Activated B cell treated with CpG ODN at 0.5 μM for 24 hours (primary cell): Measurements from ENCODE around the gene WDR7. TPM values are rescaled to one million over a fixed set of nuclear protein-coding genes. Genes with fewer than 3 reads are reported as not detected.

ENCODE experiments used
- ATAC-seq: fragments of 200-7000 bp; cut with Tn5 transposase; one replicate; pipeline ENCODE4 v1.10.0; 2021; ENCODE audit warnings: low read depth, mild to moderate bottlenecking, moderate library complexity
- CTCF ChIA-PET: fragments of 350-600 bp; sonication (Branson Sonifier 250); formaldehyde crosslinking; loops from one replicate; lab custom pipeline; 2021; ENCODE audit warnings: antibody characterized with exemption; lab: Charles Lee
- POLR2A ChIA-PET: fragments of 350-600 bp; sonication (Branson Sonifier 250); formaldehyde crosslinking; loops from one replicate; lab custom pipeline; 2021; ENCODE audit warnings: antibody characterized with exemption; lab: Charles Lee
- DNase-seq: peaks from one replicate; pipeline ENCODE4 v3.0.0; 2022
- H3K27ac Mint-ChIP-seq: one replicate; pipeline ENCODE4 v1.8.0; 2020; ENCODE audit warnings: mixed read lengths
- H3K27me3 Mint-ChIP-seq: one replicate; pipeline ENCODE4 v1.8.0; 2021; ENCODE audit warnings: mixed read lengths
- H3K36me3 Mint-ChIP-seq: one replicate; pipeline ENCODE4 v1.8.0; 2021; ENCODE audit warnings: low read depth, mixed read lengths
- H3K4me1 Mint-ChIP-seq: one replicate; pipeline ENCODE4 v1.8.0; 2021; ENCODE audit warnings: mixed read lengths
- H3K4me3 Mint-ChIP-seq: one replicate; pipeline ENCODE4 v1.8.0; 2020; ENCODE audit warnings: mild to moderate bottlenecking, mixed read lengths
- H3K9me3 Mint-ChIP-seq: one replicate; pipeline ENCODE4 v1.8.0; 2020; ENCODE audit warnings: mixed read lengths
- CTCF ChIP-seq: fragments of 200-600 bp; IDR thresholded peaks from one replicate; pipeline ENCODE4 v1.8.0; 2022; ENCODE audit warnings: antibody characterized with exemption, mild to moderate bottlenecking
- intact Hi-C: fragments of 100-400 bp; cut with micrococcal nuclease; formaldehyde crosslinking; loops from one replicate; pipeline ENCODE4 v1.15.1; 2024
- total RNA-seq: library from RNA; stranded (reverse); gene quantifications from 2 replicates; pipeline ENCODE4 v1.2.3, GENCODE V29; 2022

WDR7 gene
- total RNA-seq, 1 donor from 2014 or later = 33.4 TPM

GRCh38 chr18:56987236-56987635, 336.1 kb downstream of the WDR7 start:
- Mint-ChIP-seq H3K27me3 (no peaks in the 10 kb centered on the region), H3K4me3 (no peak overlapping the region), H3K36me3 (peaks cover 6% of the 10 kb centered on the region), H3K27ac (no peak overlapping the region), H3K4me1 (peaks cover 3% of the 10 kb centered on the region), H3K9me3 (peaks cover 3% of the 10 kb centered on the region)
- ATAC-seq (no peak), DNase-seq (no peak)
- intact Hi-C loops = no loop called here
- CTCF ChIA-PET = no interaction called here
- POLR2A ChIA-PET = no interaction called here
- no peak for TF ChIP-seq CTCF

GRCh38 chr18:56988022-56988421, 336.9 kb downstream of the WDR7 start:
- DNase-seq (no peak), ATAC-seq (no peak)
- TF ChIP-seq CTCF = no peak
- intact Hi-C loops = no loop called here
- Mint-ChIP-seq H3K27me3 (no peaks in the 10 kb centered on the region), H3K27ac (no peak overlapping the region), H3K9me3 (peaks cover 3% of the 10 kb centered on the region), H3K36me3 (peaks cover 6% of the 10 kb centered on the region), H3K4me3 (no peak overlapping the region), H3K4me1 (no peaks in the 10 kb centered on the region)
- CTCF ChIA-PET = no interaction called here
- POLR2A ChIA-PET = no interaction called here

GRCh38 chr18:56990678-56991077, 339.5 kb downstream of the WDR7 start:
- Mint-ChIP-seq H3K4me3 (no peak overlapping the region), H3K9me3 (peaks cover 3% of the 10 kb centered on the region), H3K27me3 (no peaks in the 10 kb centered on the region), H3K27ac (no peak overlapping the region), H3K36me3 (peaks cover 6% of the 10 kb centered on the region), H3K4me1 (no peaks in the 10 kb centered on the region)
- intact Hi-C loops = no loop called here
- no peak for TF ChIP-seq CTCF
- ATAC-seq = no peak
- DNase-seq = no peak
- ChIA-PET POLR2A (interaction anchor here (0.6 kb wide), 1 partner anchor 1144 kb away, joined by 3 read pairs; no protein-coding TSS in a partner anchor), CTCF (no interaction called here)

DNA sequence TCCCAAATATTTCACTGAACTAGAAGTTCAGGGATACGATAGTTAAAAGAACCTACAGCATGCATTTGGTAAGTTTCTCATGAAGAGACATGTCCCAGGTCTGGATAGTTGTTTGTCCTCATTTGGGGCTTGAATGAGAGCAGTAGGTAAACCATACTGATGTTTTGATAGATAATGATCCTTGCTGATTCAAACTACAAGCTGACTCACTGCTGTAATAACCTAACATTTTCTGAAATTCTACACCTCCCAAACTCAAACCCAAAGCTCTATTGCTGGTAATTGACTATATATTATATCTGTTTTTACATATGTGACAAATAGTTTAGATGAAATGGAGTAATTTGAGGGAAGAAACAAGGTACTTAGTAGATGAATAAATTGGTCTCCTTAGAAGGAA, 341.6 kb downstream of the WDR7 start:
- Mint-ChIP-seq H3K4me1 (no peaks in the 10 kb centered on the region), H3K9me3 (peaks cover 3% of the 10 kb centered on the region), H3K27me3 (no peaks in the 10 kb centered on the region), H3K36me3 (peaks cover 7% of the 10 kb centered on the region), H3K4me3 (no peak overlapping the region), H3K27ac (no peak overlapping the region)
- ATAC-seq = no peak
- no peak for DNase-seq
- intact Hi-C loops = no loop called here
- POLR2A ChIA-PET = no interaction called here
- CTCF ChIA-PET = no interaction called here
- no peak for TF ChIP-seq CTCF

- no peak for DNase-seq
- CTCF ChIA-PET = no interaction called here
- Mint-ChIP-seq H3K36me3 (peaks cover 5% of the 10 kb centered on the region), H3K27ac (no peak overlapping the region), H3K9me3 (peaks cover 2% of the 10 kb centered on the region), H3K4me1 (no peaks in the 10 kb centered on the region), H3K4me3 (no peak overlapping the region), H3K27me3 (no peaks in the 10 kb centered on the region)
- no peak for TF ChIP-seq CTCF
- ATAC-seq = no peak
- POLR2A ChIA-PET = interaction anchor here (0.7 kb wide), 1 partner anchor 8 kb away, joined by 3 read pairs; no protein-coding TSS in a partner anchor
- intact Hi-C loops = no loop called here
Measured at GRCh38 chr18:56995579-56996188, 344.5 kb downstream of the WDR7 start.
